Upper lobe of right lung (tissue), 1 donor: ENCODE data around the gene COL28A1. TPM values are rescaled to one million over a fixed set of nuclear protein-coding genes. Genes with fewer than 3 reads are reported as not detected.

Source experiments
- ATAC-seq: fragments of 200-7000 bp; cut with Tn5 transposase; one replicate; pipeline ENCODE4 v1.9.1; 2020; ENCODE audit warnings: mild to moderate bottlenecking, moderate library complexity
- DNase-seq: peaks from one replicate; pipeline ENCODE4 v3.0.0-alpha.2; 2020
- H3K27ac ChIP-seq: fragments of 200-600 bp; one replicate; pipeline ENCODE4 v1.8.0; 2022
- H3K27me3 ChIP-seq: fragments of 200-600 bp; one replicate; pipeline ENCODE4 v1.8.0; 2022; ENCODE audit warnings: mild to moderate bottlenecking
- H3K36me3 ChIP-seq: fragments of 200-600 bp; one replicate; pipeline ENCODE4 v1.8.0; 2022
- H3K4me1 ChIP-seq: fragments of 200-600 bp; one replicate; pipeline ENCODE4 v1.8.0; 2022
- H3K4me3 ChIP-seq: fragments of 200-600 bp; one replicate; pipeline ENCODE4 v1.8.0; 2022; ENCODE audit warnings: mild to moderate bottlenecking
- H3K9me3 ChIP-seq: fragments of 200-600 bp; one replicate; pipeline ENCODE4 v1.8.0; 2022
- intact Hi-C: fragments of 100-400 bp; cut with DNase I; formaldehyde crosslinking; loops from one replicate; pipeline ENCODE4 v1.11.0; 2022
- total RNA-seq: library from RNA; stranded (reverse); fragmentation: NEBNext Ultra II Directional; extraction: Animal tissue kit (Norgen Biotek cat#: 25700); gene quantifications from one replicate; pipeline ENCODE4 v1.2.1, GENCODE V29; 2021
- TF ChIP-seq, protein P1 (sequence below): fragments of 200-600 bp; IDR thresholded peaks from one replicate; pipeline ENCODE4 v1.8.0; 2022; ENCODE audit warnings: antibody characterized with exemption
- donor health status: DM: no; HTN: yes; CAD: no; lungs with severe emphysema.

COL28A1 gene
- total RNA-seq, 1 donor from 2014 or later, result 0.61 TPM

DNA sequence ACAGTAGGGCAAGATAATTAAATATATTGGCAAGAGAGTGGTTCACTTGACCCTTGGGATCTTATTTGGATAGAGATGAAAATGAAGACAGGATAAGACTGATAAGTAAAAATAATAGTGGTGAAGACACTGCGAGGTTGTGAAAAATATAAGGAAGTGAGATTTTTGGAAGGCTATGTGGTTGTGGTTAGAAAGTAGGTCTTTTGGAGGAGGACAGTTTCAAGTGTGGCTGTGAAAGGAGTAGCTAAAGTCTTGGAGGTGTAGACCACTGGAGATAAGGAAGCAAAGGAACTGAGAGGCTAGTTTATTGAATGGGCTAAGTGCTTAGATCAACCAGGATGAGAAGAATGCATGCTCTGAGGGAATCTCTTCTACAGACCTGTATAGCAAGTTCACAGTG, 42.2 kb upstream of the COL28A1 start:
- H3K27me3 ChIP-seq, result no peaks in the 10 kb centered on the region
- H3K27ac ChIP-seq, result no peak overlapping the region
- H3K9me3 ChIP-seq, result no peaks in the 10 kb centered on the region
- ATAC-seq, result peak; percentile 63
- TF ChIP-seq, protein P1, sequence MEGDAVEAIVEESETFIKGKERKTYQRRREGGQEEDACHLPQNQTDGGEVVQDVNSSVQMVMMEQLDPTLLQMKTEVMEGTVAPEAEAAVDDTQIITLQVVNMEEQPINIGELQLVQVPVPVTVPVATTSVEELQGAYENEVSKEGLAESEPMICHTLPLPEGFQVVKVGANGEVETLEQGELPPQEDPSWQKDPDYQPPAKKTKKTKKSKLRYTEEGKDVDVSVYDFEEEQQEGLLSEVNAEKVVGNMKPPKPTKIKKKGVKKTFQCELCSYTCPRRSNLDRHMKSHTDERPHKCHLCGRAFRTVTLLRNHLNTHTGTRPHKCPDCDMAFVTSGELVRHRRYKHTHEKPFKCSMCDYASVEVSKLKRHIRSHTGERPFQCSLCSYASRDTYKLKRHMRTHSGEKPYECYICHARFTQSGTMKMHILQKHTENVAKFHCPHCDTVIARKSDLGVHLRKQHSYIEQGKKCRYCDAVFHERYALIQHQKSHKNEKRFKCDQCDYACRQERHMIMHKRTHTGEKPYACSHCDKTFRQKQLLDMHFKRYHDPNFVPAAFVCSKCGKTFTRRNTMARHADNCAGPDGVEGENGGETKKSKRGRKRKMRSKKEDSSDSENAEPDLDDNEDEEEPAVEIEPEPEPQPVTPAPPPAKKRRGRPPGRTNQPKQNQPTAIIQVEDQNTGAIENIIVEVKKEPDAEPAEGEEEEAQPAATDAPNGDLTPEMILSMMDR, result no peak
- no peak overlapping the region for H3K4me3 ChIP-seq
- DNase-seq, result no peak
- H3K36me3 ChIP-seq, result peaks cover 4% of the 10 kb centered on the region
- intact Hi-C loops, result no loop called here
- no peaks in the 10 kb centered on the region for H3K4me1 ChIP-seq

DNA sequence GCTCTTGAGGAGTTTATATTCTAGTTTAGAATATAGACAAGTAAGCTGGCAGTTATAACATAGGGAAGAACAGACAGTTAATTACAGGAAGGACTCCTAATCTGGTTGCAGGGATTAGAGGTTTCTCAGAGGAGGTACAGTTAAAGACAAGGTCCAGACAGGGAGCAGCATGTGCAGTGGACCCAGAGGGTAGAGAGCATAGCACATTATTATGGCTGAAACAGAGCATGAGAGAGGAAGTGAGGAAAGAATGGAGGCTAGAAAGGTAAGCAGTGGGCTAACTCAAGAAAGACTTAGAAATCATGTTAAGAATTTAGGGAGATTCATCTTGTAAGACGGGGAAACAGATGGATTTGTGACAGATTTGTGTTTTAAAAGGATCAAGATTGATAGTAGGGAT, 40.7 kb upstream of the COL28A1 start:
- TF ChIP-seq, protein P1, result no peak
- Histone ChIP-seq H3K4me3 (no peak overlapping the region), H3K4me1 (no peaks in the 10 kb centered on the region), H3K27ac (no peak overlapping the region), H3K9me3 (no peaks in the 10 kb centered on the region), H3K27me3 (no peaks in the 10 kb centered on the region), H3K36me3 (peaks cover 10% of the 10 kb centered on the region)
- ATAC-seq, result no peak
- intact Hi-C loops, result no loop called here
- no peak for DNase-seq

DNA sequence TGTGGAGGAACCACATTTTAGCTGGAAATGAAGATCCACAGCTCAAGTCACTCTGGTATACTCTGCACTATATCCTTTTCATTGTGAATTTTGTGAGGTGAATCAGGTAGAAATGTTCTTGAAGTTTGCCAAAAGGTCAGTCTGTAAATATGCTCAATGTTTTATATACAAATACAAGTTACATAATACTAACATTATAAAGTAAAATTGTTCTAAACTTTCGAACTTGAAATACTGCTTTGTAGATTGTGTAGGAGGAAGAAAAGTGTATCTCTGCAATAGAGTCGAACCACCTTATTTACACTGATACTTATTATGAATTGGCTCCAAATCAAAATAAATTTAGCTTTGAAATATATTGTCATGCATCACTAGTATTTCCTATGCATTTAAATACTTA, 38.0 kb upstream of the COL28A1 start:
- Histone ChIP-seq H3K9me3 (no peaks in the 10 kb centered on the region), H3K36me3 (peaks cover 10% of the 10 kb centered on the region), H3K27ac (no peak overlapping the region), H3K4me1 (peaks cover 4% of the 10 kb centered on the region), H3K27me3 (no peaks in the 10 kb centered on the region), H3K4me3 (no peak overlapping the region)
- intact Hi-C loops, result no loop called here
- DNase-seq (no peak), ATAC-seq (no peak)
- TF ChIP-seq, protein P1, result no peak

DNA sequence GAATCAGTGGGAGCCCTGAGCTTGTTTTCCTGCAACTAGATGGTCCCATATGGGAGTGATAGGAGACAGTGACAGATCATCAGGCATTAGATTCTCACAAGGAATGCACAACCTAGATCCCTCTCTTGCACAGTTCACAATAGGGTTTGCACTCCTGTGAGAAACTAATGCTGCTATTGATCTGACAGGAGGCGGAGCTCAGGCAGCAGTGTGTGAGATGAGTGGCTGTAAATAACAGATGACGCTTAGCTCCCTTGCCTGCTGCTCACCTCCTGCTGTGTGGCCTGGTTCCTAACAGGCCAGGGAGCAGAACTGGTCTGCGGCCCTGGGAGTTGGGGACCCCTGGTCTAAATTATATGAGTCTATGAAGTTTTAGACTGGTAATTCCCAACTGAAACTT, 34.9 kb upstream of the COL28A1 start:
- no peak for ATAC-seq
- peaks cover 17% of the 10 kb centered on the region for H3K4me1 ChIP-seq
- TF ChIP-seq, protein P1, result no peak
- H3K4me3 ChIP-seq, result no peak overlapping the region
- H3K27ac ChIP-seq, result no peak overlapping the region
- no peak for DNase-seq
- intact Hi-C loops, result no loop called here
- peaks cover 10% of the 10 kb centered on the region for H3K36me3 ChIP-seq
- H3K27me3 ChIP-seq, result no peaks in the 10 kb centered on the region
- H3K9me3 ChIP-seq, result no peaks in the 10 kb centered on the region

DNA sequence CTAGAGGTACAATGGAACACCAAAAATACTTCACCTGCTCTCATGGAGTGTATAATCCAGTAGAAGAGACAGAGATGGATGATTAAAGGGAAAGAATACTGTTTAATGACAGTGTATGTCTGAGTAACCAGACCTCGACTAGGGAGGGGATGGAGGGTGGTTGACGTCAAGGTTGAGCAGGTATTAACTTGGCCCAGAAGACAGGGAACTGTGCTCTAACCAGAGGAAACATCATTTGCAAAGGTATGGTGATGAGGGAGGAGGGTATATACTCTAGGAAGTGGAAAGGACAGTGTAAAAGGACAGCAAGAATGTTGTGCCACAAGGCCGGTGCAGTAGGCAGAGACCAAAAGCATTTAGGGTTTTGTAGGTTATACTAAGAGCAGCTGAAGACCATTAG, 33.9 kb upstream of the COL28A1 start:
- no peak for ATAC-seq
- H3K36me3 ChIP-seq, result peaks cover 10% of the 10 kb centered on the region
- peak overlapping the region; percentile 23 for H3K4me3 ChIP-seq
- no peak for DNase-seq
- no peak overlapping the region for H3K27ac ChIP-seq
- peaks cover 17% of the 10 kb centered on the region for H3K4me1 ChIP-seq
- H3K27me3 ChIP-seq, result no peaks in the 10 kb centered on the region
- intact Hi-C loops, result no loop called here
- TF ChIP-seq, protein P1, result no peak
- H3K9me3 ChIP-seq, result no peaks in the 10 kb centered on the region

DNA sequence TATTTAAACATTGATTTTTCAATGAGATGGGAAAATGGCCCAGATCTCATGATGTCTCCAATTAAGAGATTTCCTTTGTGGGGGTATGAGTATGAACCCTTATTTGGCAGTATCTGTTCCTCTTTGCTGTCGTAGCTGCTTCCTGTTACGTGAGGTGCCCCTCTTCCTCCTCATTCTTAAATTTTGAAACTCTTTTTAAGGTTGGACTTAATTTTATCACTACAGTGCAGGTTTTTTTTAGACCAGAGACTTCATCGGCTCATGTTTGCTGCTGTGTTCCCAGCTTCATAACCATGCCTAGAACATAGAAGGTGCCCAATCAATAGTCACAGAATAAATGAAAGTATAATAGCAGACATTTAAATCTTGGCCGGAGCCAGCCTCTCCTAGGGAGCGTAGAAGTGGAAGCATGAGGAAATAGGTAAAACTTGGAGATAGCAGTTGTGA, 33.4 kb upstream of the COL28A1 start:
- Histone ChIP-seq H3K27me3 (no peaks in the 10 kb centered on the region), H3K4me3 (peak overlapping the region; percentile 23), H3K27ac (no peak overlapping the region), H3K9me3 (no peaks in the 10 kb centered on the region), H3K4me1 (peaks cover 17% of the 10 kb centered on the region), H3K36me3 (peaks cover 10% of the 10 kb centered on the region)
- intact Hi-C loops, result no loop called here
- DNase-seq, result no peak
- TF ChIP-seq, protein P1, result no peak
- no peak for ATAC-seq
